Neural cell (in vitro differentiated cells): ENCODE data around the gene C11orf97. TPM values are rescaled to one million over a fixed set of nuclear protein-coding genes. Genes with fewer than 3 reads are reported as not detected.

Experiments
- H2AFZ ChIP-seq: fragments of 200-600, 300-800 bp; sonication (generic), shearing (Covaris generic); 2 replicates; pipeline ENCODE4 v1.6.0; 2014; ENCODE audit warnings: low read depth, mild to moderate bottlenecking, antibody characterized with exemption, low read length, moderate library complexity
- H3F3A ChIP-seq: fragments of 200-600 bp; shearing (Covaris generic); 2 replicates; pipeline ENCODE4 v1.6.1; 2016; ENCODE audit warnings: mild to moderate bottlenecking, moderate library complexity, mixed read lengths, antibody characterized with exemption, low read length; ENCODE audit not compliant: insufficient read depth, poor library complexity, severe bottlenecking
- H3K27ac ChIP-seq: fragments of 200-600, 300-800 bp; sonication (generic), shearing (Covaris generic); 2 replicates; pipeline ENCODE4 v1.5.1; 2014; ENCODE audit warnings: mild to moderate bottlenecking, low read length, moderate library complexity
- H3K27me3 ChIP-seq: fragments of 300-800, 200-600 bp; sonication (generic), shearing (Covaris generic); 2 replicates; pipeline ENCODE4 v1.6.0; 2014; ENCODE audit warnings: mild to moderate bottlenecking, low read depth, low read length, moderate library complexity; ENCODE audit not compliant: insufficient read depth
- H3K36me3 ChIP-seq: fragments of 300-800, 200-600 bp; sonication (generic), shearing (Covaris generic); 2 replicates; pipeline ENCODE4 v1.5.1; 2014; ENCODE audit warnings: mild to moderate bottlenecking, antibody characterized with exemption, low read length, moderate library complexity; ENCODE audit not compliant: insufficient read depth
- H3K4me2 ChIP-seq: fragments of 300-800, 200-600 bp; sonication (generic), shearing (Covaris generic); 2 replicates; pipeline ENCODE4 v1.6.0; 2014; ENCODE audit warnings: mild to moderate bottlenecking, low read length
- H3K4me3 ChIP-seq: fragments of 300-800, 200-600 bp; sonication (generic), shearing (Covaris generic); 2 replicates; pipeline ENCODE4 v1.5.1; 2014; ENCODE audit warnings: mild to moderate bottlenecking, low read length, moderate library complexity
- H3K79me2 ChIP-seq: fragments of 200-600 bp; shearing (Covaris generic); replicated peaks from 2 replicates; pipeline ENCODE4 v1.6.0; 2014; ENCODE audit warnings: mild to moderate bottlenecking, low read length, moderate library complexity; ENCODE audit not compliant: insufficient read depth
- H3K9ac ChIP-seq: fragments of 300-800, 200-600 bp; sonication (generic), shearing (Covaris generic); 2 replicates; pipeline ENCODE4 v1.6.1; 2016; ENCODE audit warnings: mild to moderate bottlenecking, low read length, mixed read lengths
- H3K9me2 ChIP-seq: fragments of 200-600 bp; shearing (Covaris generic); 2 replicates; pipeline ENCODE4 v1.6.1; 2016; ENCODE audit warnings: mild to moderate bottlenecking, low read length, mixed read lengths; ENCODE audit not compliant: insufficient read depth
- H3K9me3 ChIP-seq: fragments of 200-600, 300-800 bp; sonication (generic), shearing (Covaris generic); 2 replicates; pipeline ENCODE4 v1.6.1; 2016; ENCODE audit warnings: mild to moderate bottlenecking, mixed run types, low read length, moderate library complexity, mixed read lengths
- H4K20me1 ChIP-seq: fragments of 200-600 bp; shearing (Covaris generic); 2 replicates; pipeline ENCODE4 v1.6.1; 2016; ENCODE audit warnings: mild to moderate bottlenecking, mixed run types; ENCODE audit not compliant: insufficient read depth
- CTCF ChIP-seq: fragments of 450-650 bp; IDR thresholded peaks from 2 replicates; pipeline ENCODE4 v1.5.1; 2014; ENCODE audit warnings: antibody characterized with exemption, mild to moderate bottlenecking, moderate library complexity; ENCODE audit not compliant: poor library complexity, severe bottlenecking
- EP300 ChIP-seq: fragments of 450-650 bp; conservative IDR thresholded peaks from 2 replicates; pipeline ENCODE4 v1.6.1; 2014; ENCODE audit warnings: antibody characterized with exemption, mild to moderate bottlenecking, moderate library complexity; ENCODE audit not compliant: poor library complexity, severe bottlenecking
- EZH2 ChIP-seq: fragments of 200-600, 300-800 bp; shearing (Covaris generic), sonication (generic); IDR thresholded peaks from 2 replicates; pipeline ENCODE4 v1.6.1; 2014; ENCODE audit warnings: antibody characterized with exemption, low read length, borderline replicate concordance, mild to moderate bottlenecking; ENCODE audit not compliant: insufficient read depth, poor library complexity, severe bottlenecking
- MXI1 ChIP-seq: fragments of 450-650 bp; conservative IDR thresholded peaks from 2 replicates; pipeline ENCODE4 v1.6.1; 2014; ENCODE audit warnings: antibody characterized with exemption, mild to moderate bottlenecking; ENCODE audit not compliant: poor library complexity, severe bottlenecking
- POLR2AphosphoS5 ChIP-seq: IDR thresholded peaks from 2 replicates; pipeline ENCODE4 v1.6.1; 2012
- RAD21 ChIP-seq: fragments of 450-650 bp; conservative IDR thresholded peaks from 2 replicates; pipeline ENCODE4 v1.6.1; 2014; ENCODE audit warnings: antibody characterized with exemption, mild to moderate bottlenecking, moderate library complexity
- REST ChIP-seq: IDR thresholded peaks from 2 replicates; pipeline ENCODE4 v1.6.1; 2012; ENCODE audit warnings: borderline replicate concordance
- SMC3 ChIP-seq: fragments of 450-650 bp; conservative IDR thresholded peaks from 2 replicates; pipeline ENCODE4 v1.6.1; 2014; ENCODE audit warnings: antibody characterized with exemption, mild to moderate bottlenecking, moderate library complexity; ENCODE audit not compliant: poor library complexity
- TAF1 ChIP-seq: IDR thresholded peaks from 2 replicates; pipeline ENCODE4 v1.6.1; 2012; ENCODE audit warnings: low read depth
- polyA minus RNA-seq: library from RNA; depleted of rRNA, polyadenylated mRNA; stranded (reverse); fragments of >200 nt; gene quantifications from 2 replicates; pipeline ENCODE4 v1.2.3, GENCODE V29; 2014
- polyA plus RNA-seq: library from polyadenylated mRNA; depleted of rRNA; stranded (reverse); fragments of >200 nt; gene quantifications from 2 replicates; pipeline ENCODE4 v1.2.3, GENCODE V29; 2014

The C11orf97 gene
- polyA plus RNA-seq (0.47 TPM in 1 of 2 replicates, not detected in the other), polyA minus RNA-seq (not detected in 2 replicates)

GRCh38 chr11:94511932-94512781 lies at the start of gene C11orf97:
C11orf97 (plus strand) TSS chr11:94512461; CDS start chr11:94512529, 68 bp downstream.
- TF ChIP-seq RAD21 (no peak), MXI1 (peak; percentile 77), CTCF (no peak)
- Histone ChIP-seq H3K79me2 (no peaks in the 10 kb centered on the region), H3K27ac (no peak within 1 kb of the TSS), H3K27me3 (no peaks in the 10 kb centered on the region), H3K9me2 (no peaks in the 10 kb centered on the region), H2AFZ (peak within 1 kb of the TSS; percentile 24), H3K9me3 (no peaks in the 10 kb centered on the region), H3K9ac (peak within 1 kb of the TSS; percentile 34), H3K4me2 (peak within 1 kb of the TSS; percentile 53), H3K4me3 (peak within 1 kb of the TSS; percentile 71), H3K36me3 (no peaks in the 10 kb centered on the region), H3F3A (no peaks in the 10 kb centered on the region), H4K20me1 (no peaks in the 10 kb centered on the region)

GRCh38 chr11:94469416-94469815 lies 42.8 kb upstream of the C11orf97 start:
- Histone ChIP-seq H3K4me3 (no peak overlapping the region), H3K36me3 (no peaks in the 10 kb centered on the region), H3K9ac (no peak overlapping the region), H2AFZ (no peak overlapping the region), H3F3A (no peaks in the 10 kb centered on the region), H3K27me3 (no peaks in the 10 kb centered on the region), H3K79me2 (no peaks in the 10 kb centered on the region), H3K9me2 (no peaks in the 10 kb centered on the region), H4K20me1 (no peaks in the 10 kb centered on the region), H3K4me2 (no peak overlapping the region), H3K9me3 (no peaks in the 10 kb centered on the region), H3K27ac (no peak overlapping the region)
- no peak for TF ChIP-seq EP300
- no peak for TF ChIP-seq REST
- TF ChIP-seq CTCF = no peak
- no peak for TF ChIP-seq EZH2
- TF ChIP-seq RAD21 = no peak
- TF ChIP-seq TAF1 = no peak
- no peak for TF ChIP-seq SMC3
- TF ChIP-seq POLR2AphosphoS5 = no peak
- TF ChIP-seq MXI1 = no peak
